Vagina (tissue), 2 donors: ENCODE results near the gene GALNT17. TPM values are rescaled to one million over a fixed set of nuclear protein-coding genes. Genes with fewer than 3 reads are reported as not detected.

Experiments used
- DNase-seq, 2 donors: peaks; one replicate each; pipeline ENCODE4 v3.0.0-alpha.2; 2017; ENCODE audit errors: extremely low spot score in 2 of 2
- H3K27ac ChIP-seq: fragments of 200-600 bp; sonication (generic); one replicate; pipeline ENCODE4 v1.5.1; 2019
- H3K27me3 ChIP-seq: fragments of 200-600 bp; sonication (generic); one replicate; pipeline ENCODE4 v1.5.1; 2019
- H3K36me3 ChIP-seq, 2 donors: fragments of 200-600 bp; sonication (generic); one replicate each; pipeline ENCODE4 v1.5.1; 2017 to 2019
- H3K4me1 ChIP-seq: fragments of 200-600 bp; sonication (generic); one replicate; pipeline ENCODE4 v1.5.1; 2019
- H3K4me3 ChIP-seq, 2 donors: fragments of 200-600 bp; sonication (generic); 1 replicate in 1 of 2; 2 replicates in 1 of 2; pipeline ENCODE4 v1.5.1; 2016 to 2019
- H3K9me3 ChIP-seq: fragments of 200-600 bp; sonication (generic); one replicate; pipeline ENCODE4 v1.5.1; 2019
- POLR2A ChIP-seq, 2 donors: fragments of 450-650 bp; IDR thresholded peaks; one replicate each; pipeline ENCODE4 v1.6.1; 2017; ENCODE audit warnings: antibody characterized with exemption in 2 of 2, mild to moderate bottlenecking in 2 of 2, moderate library complexity in 2 of 2
- POLR2AphosphoS5 ChIP-seq, 2 donors: sonication (generic); formaldehyde crosslinking; IDR thresholded peaks; one replicate each; pipeline ENCODE4 v1.9.0; 2017; ENCODE audit warnings: antibody characterized with exemption in 2 of 2, mild to moderate bottlenecking in 2 of 2, low read depth in 1 of 2; ENCODE audit not compliant: insufficient read depth in 1 of 2
- intact Hi-C: fragments of 100-400 bp; cut with DNase I; formaldehyde crosslinking; loops from one replicate; pipeline ENCODE4 v1.15.1; 2023
- total RNA-seq: library from RNA; depleted of rRNA; stranded (reverse); fragments of >200 nt; gene quantifications from one replicate; pipeline ENCODE4 v1.2.3, GENCODE V29; 2016
- TF ChIP-seq, protein P1 (sequence below), 3 experiments: fragments of 450-650 bp in 2 of 3; fragments of 200-600 bp in 1 of 3; sonication (generic) in 1 of 3; IDR thresholded peaks; one replicate each; pipeline ENCODE4 v1.5.1; 2017 to 2019; ENCODE audit warnings: antibody characterized with exemption in 3 of 3, mild to moderate bottlenecking in 2 of 3, moderate library complexity in 2 of 3

GALNT17 gene
- total RNA-seq, 1 donor from 2014 or later, result 3.9 TPM

DNA sequence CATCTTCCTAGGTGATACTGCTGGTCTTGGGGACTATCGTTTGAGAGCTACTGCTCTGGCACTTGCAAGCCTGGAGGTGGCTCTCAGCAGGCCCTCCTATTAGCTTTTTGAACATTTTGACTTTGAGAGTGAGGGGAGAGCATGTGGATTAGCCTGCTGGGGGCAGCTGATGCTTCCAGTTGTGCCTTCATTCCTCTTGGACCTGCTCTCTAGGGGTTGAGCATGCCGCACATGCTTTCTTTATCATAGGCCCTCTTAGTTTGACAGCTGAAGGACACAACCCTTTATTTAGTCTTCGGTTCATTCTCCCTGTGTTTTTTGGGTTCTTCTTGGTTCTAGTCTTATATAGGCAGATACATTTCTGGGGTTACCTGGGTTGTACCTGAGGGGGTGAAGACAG, 132.1 kb downstream of the GALNT17 start:
- Histone ChIP-seq H3K4me1 (no peaks in the 10 kb centered on the region), H3K9me3 (no peaks in the 10 kb centered on the region), H3K27me3 (no peaks in the 10 kb centered on the region), H3K4me3 (no peak overlapping the region), H3K36me3 (no peaks in the 10 kb centered on the region), H3K27ac (no peak overlapping the region)
- no peak for DNase-seq
- intact Hi-C loops, result no loop called here
- TF ChIP-seq, protein P1, sequence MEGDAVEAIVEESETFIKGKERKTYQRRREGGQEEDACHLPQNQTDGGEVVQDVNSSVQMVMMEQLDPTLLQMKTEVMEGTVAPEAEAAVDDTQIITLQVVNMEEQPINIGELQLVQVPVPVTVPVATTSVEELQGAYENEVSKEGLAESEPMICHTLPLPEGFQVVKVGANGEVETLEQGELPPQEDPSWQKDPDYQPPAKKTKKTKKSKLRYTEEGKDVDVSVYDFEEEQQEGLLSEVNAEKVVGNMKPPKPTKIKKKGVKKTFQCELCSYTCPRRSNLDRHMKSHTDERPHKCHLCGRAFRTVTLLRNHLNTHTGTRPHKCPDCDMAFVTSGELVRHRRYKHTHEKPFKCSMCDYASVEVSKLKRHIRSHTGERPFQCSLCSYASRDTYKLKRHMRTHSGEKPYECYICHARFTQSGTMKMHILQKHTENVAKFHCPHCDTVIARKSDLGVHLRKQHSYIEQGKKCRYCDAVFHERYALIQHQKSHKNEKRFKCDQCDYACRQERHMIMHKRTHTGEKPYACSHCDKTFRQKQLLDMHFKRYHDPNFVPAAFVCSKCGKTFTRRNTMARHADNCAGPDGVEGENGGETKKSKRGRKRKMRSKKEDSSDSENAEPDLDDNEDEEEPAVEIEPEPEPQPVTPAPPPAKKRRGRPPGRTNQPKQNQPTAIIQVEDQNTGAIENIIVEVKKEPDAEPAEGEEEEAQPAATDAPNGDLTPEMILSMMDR (IDR thresholded peaks at IDR 0.05), result no peak
- TF ChIP-seq POLR2A (IDR thresholded peaks at IDR 0.05) (no peak), POLR2AphosphoS5 (IDR thresholded peaks at IDR 0.05; ENCODE audit: insufficient read depth in 1 of 2, low read depth in 1 of 2) (no peak)

DNA sequence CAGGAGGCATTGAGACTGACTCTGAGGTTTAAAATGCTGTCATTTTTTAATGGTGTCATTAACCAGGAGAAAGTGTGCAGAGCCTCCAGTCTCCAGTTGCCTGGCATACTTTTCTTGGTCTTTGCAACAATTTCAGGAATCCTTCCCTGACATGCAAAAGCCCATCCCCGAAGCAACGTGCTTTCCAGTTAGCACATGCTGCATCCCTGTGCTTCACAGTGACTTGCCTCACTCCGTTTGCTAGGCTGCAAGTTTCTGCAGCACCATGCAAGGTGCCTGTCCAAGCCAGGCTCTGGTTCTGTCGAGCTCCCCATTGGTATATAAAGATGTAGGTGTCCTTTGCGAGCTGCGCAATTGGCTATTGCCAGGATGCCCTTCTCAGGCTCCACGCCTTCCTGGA, 135.0 kb downstream of the GALNT17 start:
- DNase-seq, result no peak
- no peaks in the 10 kb centered on the region for H3K36me3 ChIP-seq
- H3K4me3 ChIP-seq, result no peak overlapping the region
- H3K27me3 ChIP-seq, result no peaks in the 10 kb centered on the region
- TF ChIP-seq POLR2A (IDR thresholded peaks at IDR 0.05) (no peak), POLR2AphosphoS5 (IDR thresholded peaks at IDR 0.05; ENCODE audit: insufficient read depth in 1 of 2, low read depth in 1 of 2) (no peak)
- TF ChIP-seq, protein P1 (IDR thresholded peaks at IDR 0.05), result no peak
- H3K27ac ChIP-seq, result no peak overlapping the region
- H3K4me1 ChIP-seq, result no peaks in the 10 kb centered on the region
- intact Hi-C loops, result no loop called here
- H3K9me3 ChIP-seq, result no peaks in the 10 kb centered on the region

DNA sequence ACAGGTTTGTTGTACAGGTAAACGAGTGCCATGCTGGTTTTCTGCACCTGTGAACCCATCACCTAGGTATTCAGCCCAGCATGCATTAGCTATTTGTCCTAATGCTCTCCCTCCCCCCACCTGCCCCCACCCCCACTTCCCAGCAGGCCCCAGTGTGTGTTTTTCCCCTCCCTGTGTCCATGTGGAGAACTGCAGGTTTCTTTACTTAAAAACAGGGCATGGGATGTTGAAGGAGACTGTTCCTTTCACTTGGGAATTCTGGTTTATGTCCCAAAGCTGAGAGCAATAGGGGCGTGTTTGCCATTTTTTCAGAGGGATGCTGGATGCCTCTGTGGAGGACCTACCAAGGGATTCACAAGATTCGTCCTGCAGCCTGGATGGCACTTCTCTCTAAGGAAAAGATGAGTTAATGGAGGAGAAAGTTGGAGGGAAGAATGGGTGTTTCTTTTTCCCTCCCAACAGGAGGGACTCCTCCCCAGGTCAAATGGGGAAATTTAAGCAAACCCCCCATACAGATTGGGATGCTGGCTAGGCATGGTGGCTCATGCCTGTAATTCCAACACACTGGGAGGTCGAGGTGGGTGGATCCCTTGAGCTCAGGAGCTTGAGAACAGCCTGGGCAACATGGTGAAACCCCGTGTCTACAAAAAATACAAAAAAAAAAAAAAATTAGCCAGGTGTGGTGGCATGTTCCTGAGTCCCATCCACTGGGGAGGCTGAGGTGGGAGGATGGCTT, 136.0 kb downstream of the GALNT17 start:
- DNase-seq, result no peak
- no peaks in the 10 kb centered on the region for H3K27me3 ChIP-seq
- no peak overlapping the region for H3K27ac ChIP-seq
- no peaks in the 10 kb centered on the region for H3K36me3 ChIP-seq
- intact Hi-C loops, result no loop called here
- TF ChIP-seq, protein P1 (IDR thresholded peaks at IDR 0.05), result no peak
- TF ChIP-seq POLR2AphosphoS5 (IDR thresholded peaks at IDR 0.05; ENCODE audit: insufficient read depth in 1 of 2, low read depth in 1 of 2), result no peak
- TF ChIP-seq POLR2A (IDR thresholded peaks at IDR 0.05), result no peak
- no peaks in the 10 kb centered on the region for H3K9me3 ChIP-seq
- H3K4me3 ChIP-seq, result no peak overlapping the region
- H3K4me1 ChIP-seq, result no peaks in the 10 kb centered on the region

DNA sequence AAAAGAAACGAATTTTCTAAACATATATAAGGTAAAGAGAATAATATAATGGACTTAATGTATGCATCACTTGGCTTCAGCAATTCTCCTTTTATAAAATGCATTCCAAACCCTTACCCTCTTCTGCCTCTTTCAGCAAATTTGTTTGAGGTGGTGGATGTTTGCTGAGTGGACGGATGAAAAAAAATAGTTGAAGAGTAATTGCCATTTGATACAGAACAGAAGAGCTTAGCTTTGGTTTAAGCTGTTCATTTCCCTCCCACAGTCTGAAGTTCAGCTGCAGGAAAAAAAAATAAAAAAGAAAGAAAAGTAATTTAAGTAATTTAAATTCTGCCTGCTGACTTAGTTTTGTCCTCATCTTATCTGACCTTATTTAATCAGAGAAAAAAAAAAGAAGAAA, 138.6 kb downstream of the GALNT17 start:
- Histone ChIP-seq H3K36me3 (no peaks in the 10 kb centered on the region), H3K27me3 (no peaks in the 10 kb centered on the region), H3K4me1 (peaks cover 10% of the 10 kb centered on the region), H3K4me3 (no peak overlapping the region), H3K9me3 (no peaks in the 10 kb centered on the region), H3K27ac (no peak overlapping the region)
- TF ChIP-seq, protein P1 (IDR thresholded peaks at IDR 0.05), result no peak
- TF ChIP-seq POLR2A (IDR thresholded peaks at IDR 0.05) (no peak), POLR2AphosphoS5 (IDR thresholded peaks at IDR 0.05; ENCODE audit: insufficient read depth in 1 of 2, low read depth in 1 of 2) (no peak)
- no peak for DNase-seq
- intact Hi-C loops, result no loop called here

DNA sequence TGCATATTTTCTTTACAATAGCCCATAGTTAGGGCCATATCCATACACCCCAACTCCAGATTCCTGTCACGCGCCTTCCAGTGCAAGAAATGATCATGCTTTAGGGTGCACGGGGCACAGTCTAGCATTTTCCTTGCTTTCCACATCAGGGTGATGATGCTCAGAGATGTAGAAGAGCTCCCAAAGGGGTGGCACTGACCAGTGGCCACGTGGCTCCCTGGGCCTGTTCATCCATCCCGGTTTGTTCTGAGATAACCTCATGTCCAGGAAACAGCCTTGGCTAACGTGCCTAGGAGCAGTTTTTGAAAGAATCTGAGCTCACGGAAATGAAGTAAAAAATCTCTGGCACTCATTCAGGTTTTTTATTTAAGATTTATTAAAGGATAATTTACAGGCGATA, 139.3 kb downstream of the GALNT17 start:
- Histone ChIP-seq H3K36me3 (no peaks in the 10 kb centered on the region), H3K4me3 (no peak overlapping the region), H3K4me1 (peaks cover 10% of the 10 kb centered on the region), H3K27ac (no peak overlapping the region), H3K27me3 (no peaks in the 10 kb centered on the region), H3K9me3 (no peaks in the 10 kb centered on the region)
- TF ChIP-seq POLR2AphosphoS5 (IDR thresholded peaks at IDR 0.05; ENCODE audit: insufficient read depth in 1 of 2, low read depth in 1 of 2), result no peak
- no peak for DNase-seq
- intact Hi-C loops, result no loop called here
